Measurements from ENCODE around the gene WRAP73.

WRAP73 gene

DNA sequence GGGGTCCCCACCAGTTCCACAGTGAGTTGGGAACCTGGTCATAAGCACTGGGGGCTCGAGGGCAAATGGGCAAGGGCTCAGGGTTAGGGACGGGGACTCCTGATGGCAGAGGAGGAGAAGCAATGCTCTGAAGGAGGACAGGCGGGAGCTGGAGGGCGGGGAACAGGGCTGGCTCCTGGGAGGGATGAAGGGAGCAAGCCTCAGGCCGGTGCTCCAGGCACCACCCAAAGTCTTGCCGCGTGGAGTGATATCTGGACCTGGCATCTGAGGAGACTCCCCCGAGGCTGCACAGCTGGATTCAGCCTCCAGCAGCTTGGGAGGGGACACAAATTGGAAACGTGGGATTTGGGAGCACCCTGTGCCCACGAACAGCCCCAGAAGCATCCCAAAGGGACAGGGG is 49.5 kb downstream of the WRAP73 start:
- no peak overlapping the region for H3K4me3 ChIP-seq (ENCODE audit: low read depth, low read length)
- TF ChIP-seq, protein P1, sequence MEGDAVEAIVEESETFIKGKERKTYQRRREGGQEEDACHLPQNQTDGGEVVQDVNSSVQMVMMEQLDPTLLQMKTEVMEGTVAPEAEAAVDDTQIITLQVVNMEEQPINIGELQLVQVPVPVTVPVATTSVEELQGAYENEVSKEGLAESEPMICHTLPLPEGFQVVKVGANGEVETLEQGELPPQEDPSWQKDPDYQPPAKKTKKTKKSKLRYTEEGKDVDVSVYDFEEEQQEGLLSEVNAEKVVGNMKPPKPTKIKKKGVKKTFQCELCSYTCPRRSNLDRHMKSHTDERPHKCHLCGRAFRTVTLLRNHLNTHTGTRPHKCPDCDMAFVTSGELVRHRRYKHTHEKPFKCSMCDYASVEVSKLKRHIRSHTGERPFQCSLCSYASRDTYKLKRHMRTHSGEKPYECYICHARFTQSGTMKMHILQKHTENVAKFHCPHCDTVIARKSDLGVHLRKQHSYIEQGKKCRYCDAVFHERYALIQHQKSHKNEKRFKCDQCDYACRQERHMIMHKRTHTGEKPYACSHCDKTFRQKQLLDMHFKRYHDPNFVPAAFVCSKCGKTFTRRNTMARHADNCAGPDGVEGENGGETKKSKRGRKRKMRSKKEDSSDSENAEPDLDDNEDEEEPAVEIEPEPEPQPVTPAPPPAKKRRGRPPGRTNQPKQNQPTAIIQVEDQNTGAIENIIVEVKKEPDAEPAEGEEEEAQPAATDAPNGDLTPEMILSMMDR (conservative IDR thresholded peaks at IDR 0.05; ENCODE audit: low read depth, low read length): no peak
- no peak for DNase-seq (ENCODE audit: low read depth)

DNA sequence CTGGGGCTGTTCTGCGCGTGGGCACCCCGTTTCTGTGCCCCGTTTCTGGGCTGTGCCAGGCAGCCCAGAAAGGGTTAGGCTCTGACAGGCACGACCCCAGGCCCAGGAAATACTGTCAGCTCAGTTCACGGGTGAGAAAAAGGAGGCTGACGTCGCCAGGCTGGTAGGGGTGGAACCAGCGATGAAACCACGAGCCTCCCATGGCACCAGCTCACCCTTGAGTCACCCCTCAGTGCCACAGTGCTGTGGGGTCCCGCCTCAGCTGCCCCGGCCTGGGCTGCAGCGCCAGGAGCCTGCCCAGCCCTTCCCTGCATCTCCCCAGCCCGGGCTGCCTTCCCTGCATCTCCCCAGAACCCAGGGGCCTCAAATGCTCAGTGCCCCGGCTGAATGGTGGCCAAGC is 50.1 kb downstream of the WRAP73 start:
- TF ChIP-seq, protein P1 (conservative IDR thresholded peaks at IDR 0.05; ENCODE audit: low read depth, low read length): no peak
- H3K4me3 ChIP-seq (ENCODE audit: low read depth, low read length): no peak overlapping the region
- DNase-seq (ENCODE audit: low read depth): no peak

DNA sequence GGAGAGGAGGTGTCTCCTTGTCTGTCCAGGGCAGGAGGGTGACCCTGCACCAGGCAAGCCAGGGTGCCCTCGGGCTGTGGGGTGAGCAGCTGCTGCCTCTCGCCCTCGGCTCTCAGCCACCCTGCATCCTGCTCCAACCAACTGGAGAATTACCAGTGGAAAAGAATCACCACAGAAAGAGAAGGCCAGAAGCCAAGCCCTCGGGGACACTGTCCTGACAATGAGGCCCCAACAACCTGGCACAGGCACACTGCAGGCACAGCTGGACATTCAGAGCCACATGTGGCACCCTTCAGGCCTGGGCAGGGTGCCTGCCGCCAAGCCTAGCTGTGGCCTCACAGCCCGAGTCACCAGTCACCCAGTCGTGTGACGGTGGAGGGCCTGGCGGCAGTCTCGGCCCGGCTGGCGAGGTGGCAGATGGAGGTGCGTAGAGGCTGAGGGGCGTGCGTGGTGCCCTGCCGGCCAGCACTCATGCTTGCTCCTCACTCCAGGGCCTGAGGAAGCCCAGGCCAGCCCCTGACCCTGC is 50.6 kb downstream of the WRAP73 start:
- DNase-seq (ENCODE audit: low read depth): no peak
- TF ChIP-seq, protein P1 (conservative IDR thresholded peaks at IDR 0.05; ENCODE audit: low read depth, low read length): no peak
- no peak overlapping the region for H3K4me3 ChIP-seq (ENCODE audit: low read depth, low read length)

DNA sequence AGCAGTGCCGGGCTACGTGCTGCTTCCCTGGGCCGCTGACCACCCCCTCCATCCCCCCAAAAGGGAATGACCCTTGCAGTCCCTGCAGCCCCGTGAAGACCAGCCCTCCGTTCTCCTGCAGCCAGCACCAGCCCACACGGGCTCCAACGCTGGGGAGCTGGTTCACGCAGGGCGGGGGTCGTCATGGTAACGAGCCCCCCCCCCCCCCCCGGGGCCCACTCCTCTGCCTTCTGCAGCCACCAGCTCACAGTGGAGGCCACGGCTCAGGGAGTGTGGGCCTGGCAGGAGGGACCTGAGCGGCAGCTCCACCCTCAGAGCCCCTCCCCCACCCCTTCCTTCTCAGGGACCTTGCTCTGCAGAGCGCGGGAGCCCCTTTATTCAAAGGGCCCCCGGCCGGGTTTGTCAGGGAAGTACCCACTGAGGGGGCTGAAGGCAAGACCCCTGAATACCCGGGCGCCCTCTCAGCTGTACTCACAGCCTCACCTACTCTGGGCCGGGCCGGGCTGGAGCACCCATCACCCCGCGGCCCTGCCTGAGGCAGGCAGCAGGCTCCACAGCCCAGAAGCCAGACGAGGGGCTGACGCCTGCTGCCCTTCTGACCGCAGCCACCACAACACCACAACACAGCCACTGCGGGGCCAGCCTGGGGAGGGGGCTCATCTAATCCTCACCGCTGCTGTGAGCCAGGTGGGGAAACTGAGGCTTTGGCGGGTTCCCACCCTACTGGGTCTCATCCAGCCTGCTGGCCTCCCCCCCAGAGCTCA is 51.2 kb downstream of the WRAP73 start:
- no peak overlapping the region for H3K4me3 ChIP-seq (ENCODE audit: low read depth, low read length)
- no peak for DNase-seq (ENCODE audit: low read depth)

DNA sequence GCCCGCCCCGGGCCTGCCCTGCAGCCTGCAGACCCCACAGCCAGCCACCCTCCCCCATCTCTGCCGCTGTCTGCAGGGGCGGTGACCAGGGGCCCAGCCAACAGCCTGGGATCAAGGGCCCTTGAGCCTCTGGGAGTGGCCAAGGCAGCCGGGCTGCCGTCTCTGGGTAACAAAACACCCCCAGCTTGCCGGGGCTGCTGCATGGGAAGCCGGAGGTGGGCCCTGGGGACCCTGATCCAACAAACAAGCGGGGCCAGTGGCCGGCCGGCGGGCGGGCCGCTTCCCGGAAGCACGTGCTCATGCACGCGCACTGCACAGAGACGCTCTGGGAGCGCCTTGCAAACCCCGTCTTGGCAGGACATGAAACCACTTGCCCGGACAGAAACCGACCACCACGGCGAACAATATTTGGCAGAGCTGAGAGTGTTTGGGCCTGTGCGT is 51.8 kb downstream of the WRAP73 start:
- peak; percentile 47 for DNase-seq (ENCODE audit: low read depth)

More for the DNA sequence above, 51.2 kb downstream of the WRAP73 start:
- TF ChIP-seq, protein P1 (conservative IDR thresholded peaks at IDR 0.05; ENCODE audit: low read depth, low read length): no peak

DNA sequence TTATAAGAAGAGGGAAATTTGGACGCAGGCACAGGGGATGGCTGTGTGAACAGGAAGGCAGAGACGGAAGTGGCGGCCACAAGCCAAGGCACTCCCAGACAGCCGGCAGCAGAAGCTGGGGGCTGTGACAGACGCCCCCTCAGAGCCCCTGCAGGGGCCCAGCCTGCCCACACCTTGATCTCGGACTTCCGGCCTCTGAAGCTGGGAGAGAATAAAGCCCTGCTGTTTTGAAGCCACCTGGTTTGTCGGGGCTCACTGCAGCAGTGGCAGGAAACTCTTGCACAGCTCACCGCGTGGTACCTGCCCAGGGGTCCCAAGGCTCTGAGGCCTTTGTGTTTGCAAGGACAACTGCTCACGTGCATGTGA is 52.3 kb downstream of the WRAP73 start:
- no peak overlapping the region for H3K4me3 ChIP-seq (ENCODE audit: low read depth, low read length)
- DNase-seq (ENCODE audit: low read depth): no peak

More for the DNA sequence above, 51.8 kb downstream of the WRAP73 start:
- no peak overlapping the region for H3K4me3 ChIP-seq (ENCODE audit: low read depth, low read length)
- TF ChIP-seq, protein P1 (conservative IDR thresholded peaks at IDR 0.05; ENCODE audit: low read depth, low read length): no peak

More for the DNA sequence above, 52.3 kb downstream of the WRAP73 start:
- TF ChIP-seq, protein P1 (conservative IDR thresholded peaks at IDR 0.05; ENCODE audit: low read depth, low read length): no peak

Measured in choroid plexus epithelial cell (primary cell).